Right lobe of liver (tissue), 6 donors: Measurements from ENCODE around the gene C11orf16. TPM values are rescaled to one million over a fixed set of nuclear protein-coding genes. Genes with fewer than 3 reads are reported as not detected.

Experiments used
- ATAC-seq, 4 donors: fragments of 200-7000 bp; cut with Tn5 transposase; one replicate each; pipeline ENCODE4 v1.9.1; 2020; ENCODE audit warnings: mild to moderate bottlenecking in 4 of 4, moderate library complexity in 4 of 4
- DNase-seq, 3 donors: peaks; one replicate each; pipeline ENCODE4 v3.0.0-alpha.2; 2020
- H3K27ac ChIP-seq, 3 donors: fragments of 200-600 bp; one replicate each; pipeline ENCODE4 v1.8.0; 2022
- H3K27me3 ChIP-seq, 2 donors: fragments of 200-600 bp; one replicate each; pipeline ENCODE4 v1.8.0; 2022
- H3K36me3 ChIP-seq, 4 donors: fragments of 200-600 bp; sonication (generic) in 1 of 4; one replicate each; pipeline versions ENCODE4 v1.5.1 to v1.8.0; 2017 to 2022; ENCODE audit warnings: control low read depth in 1 of 4
- H3K4me1 ChIP-seq, 4 donors: fragments of 200-600 bp; sonication (generic) in 1 of 4; one replicate each; pipeline versions ENCODE4 v1.5.1 to v1.8.0; 2017 to 2022; ENCODE audit warnings: control low read depth in 1 of 4
- H3K4me3 ChIP-seq, 3 donors: fragments of 200-600 bp; one replicate each; pipeline ENCODE4 v1.8.0; 2022
- H3K9me3 ChIP-seq, 4 donors: fragments of 200-600 bp; sonication (generic) in 1 of 4; one replicate each; pipeline versions ENCODE4 v1.5.1 to v1.8.0; 2017 to 2022; ENCODE audit warnings: control low read depth in 1 of 4
- CTCF ChIP-seq, 4 donors: fragments of 200-600 bp in 3 of 4; fragments of 450-650 bp in 1 of 4; IDR thresholded peaks; one replicate each; pipeline versions ENCODE4 v1.5.1 to v1.8.0; 2016 to 2022; ENCODE audit warnings: antibody characterized with exemption in 4 of 4, mild to moderate bottlenecking in 2 of 4
- POLR2A ChIP-seq: fragments of 450-650 bp; IDR thresholded peaks from one replicate; pipeline ENCODE4 v1.6.1; 2017; ENCODE audit warnings: antibody characterized with exemption, mild to moderate bottlenecking
- WGBS: methylation state at CpG from one replicate; pipeline ENCODE4 v1.1.6; 2018; ENCODE audit warnings: low coverage, low lambda C conversion rate; ENCODE audit not compliant: insufficient coverage; ENCODE audit errors: missing lambda C conversion rate; 5-methylcytosine and 5-hydroxymethylcytosine counted together
- intact Hi-C, 2 donors: fragments of 100-400 bp; cut with DNase I; formaldehyde crosslinking; loops; one replicate each; pipeline versions ENCODE4 v1.11.2 to v1.14.1; 2022
- total RNA-seq, 6 experiments: library from RNA; depleted of rRNA in 2 of 6; stranded (reverse); fragments of >200 nt in 2 of 6; fragmentation: NEBNext Ultra II Directional in 3 of 6; extraction: Animal tissue kit (Norgen Biotek cat#: 25700) in 3 of 6; gene quantifications; one replicate each; pipeline versions ENCODE4 v1.1.0 to v1.2.4, GENCODE V29; 2016 to 2023
- donor health status: DM: no; HTN: yes; CAD: no.
- donor health status: DM: no; HTN: no; CAD: no.
- donor health status: DM: no; HTN: no; CAD: no.
- donor health status: DM: no; HTN: yes; CAD: no.
- donor health status: DM: no; HTN: yes; CAD: no.

C11orf16 gene
- total RNA-seq, 6 experiments from 2014 or later, result not detected

- WGBS, result 75% methylated on average over 2 of the region's 2 CpGs
Observed at GRCh38 chr11:8878771-8879170, 54.0 kb downstream of the C11orf16 start.

GRCh38 chr11:8873741-8874405 is 58.9 kb downstream of the C11orf16 start:
- 41% methylated on average over 6 of the region's 6 CpGs for WGBS
- Histone ChIP-seq H3K27me3 (no peaks in the 10 kb centered on the region), H3K4me3 (no peak overlapping the region), H3K4me1 (no peaks in the 10 kb centered on the region), H3K27ac (no peak overlapping the region), H3K36me3 (no peaks in the 10 kb centered on the region), H3K9me3 (no peaks in the 10 kb centered on the region)
- TF ChIP-seq CTCF (IDR thresholded peaks at IDR 0.05) (no peak), POLR2A (no peak)
- DNase-seq, result no peak
- ATAC-seq, result no peak
- intact Hi-C loops, result no loop called here

More at GRCh38 chr11:8878771-8879170, 54.0 kb downstream of the C11orf16 start:
- Histone ChIP-seq H3K27me3 (no peaks in the 10 kb centered on the region), H3K27ac (no peak overlapping the region), H3K9me3 (no peaks in the 10 kb centered on the region), H3K4me1 (no peaks in the 10 kb centered on the region), H3K4me3 (no peak overlapping the region), H3K36me3 (no peaks in the 10 kb centered on the region)
- intact Hi-C loops, result no loop called here
- ATAC-seq (no peak), DNase-seq (no peak)
- TF ChIP-seq CTCF (IDR thresholded peaks at IDR 0.05) (no peak), POLR2A (no peak)

GRCh38 chr11:8871962-8872361 is 60.8 kb downstream of the C11orf16 start:
- H3K9me3 ChIP-seq, result no peaks in the 10 kb centered on the region
- H3K4me3 ChIP-seq, result no peak overlapping the region
- DNase-seq (no peak), ATAC-seq (no peak)
- H3K4me1 ChIP-seq, result peaks cover 0 to under 1% (median 0%) of the 10 kb centered on the region in 4 donors
- no peaks in the 10 kb centered on the region for H3K27me3 ChIP-seq
- no peak overlapping the region for H3K27ac ChIP-seq
- no CpG with 5 or more reads among the region's 6 CpGs for WGBS
- TF ChIP-seq POLR2A, result no peak
- no peak for TF ChIP-seq CTCF (IDR thresholded peaks at IDR 0.05)
- H3K36me3 ChIP-seq, result no peaks in the 10 kb centered on the region
- intact Hi-C loops, result no loop called here

- DNase-seq (peak in 2 of 3 donors; percentile 23 to 48), ATAC-seq (peak; percentile 69 to 72 (median 70))
- WGBS, result 9% methylated on average over 21 of the region's 27 CpGs
- Histone ChIP-seq H3K27ac (peak overlapping the region; percentile 34 to 79 (median 53)), H3K27me3 (no peaks in the 10 kb centered on the region), H3K9me3 (no peaks in the 10 kb centered on the region), H3K4me1 (peaks cover 0 to 3% (median 0%) of the 10 kb centered on the region in 4 donors), H3K36me3 (no peaks in the 10 kb centered on the region), H3K4me3 (peak overlapping the region; percentile 61 to 72 (median 72))
- intact Hi-C loops, result no loop called here
- TF ChIP-seq CTCF (IDR thresholded peaks at IDR 0.05) (no peak), POLR2A (no peak)
Observed at GRCh38 chr11:8871171-8871775, 61.5 kb downstream of the C11orf16 start.
